K562 (cell line): ENCODE measurements around the gene NUP188. TPM values are rescaled to one million over a fixed set of nuclear protein-coding genes. Genes with fewer than 3 reads are reported as not detected.

Experiments
- ATF6 ChIP-seq: sonication (generic); formaldehyde crosslinking; IDR thresholded peaks from 2 replicates; pipeline ENCODE4 v1.4.0; 2020; ENCODE audit warnings: mild to moderate bottlenecking, missing genetic modification reagents
- CBFA2T3 ChIP-seq: fragments of 450-650 bp; IDR thresholded peaks from 2 replicates; pipeline ENCODE4 v1.6.1; 2017
- CCNT2 ChIP-seq: IDR thresholded peaks from 2 replicates; pipeline ENCODE4 v1.6.1; 2011; ENCODE audit warnings: borderline replicate concordance, low read depth, mild to moderate bottlenecking, moderate library complexity, mixed read lengths, low read length; ENCODE audit not compliant: insufficient read length; ENCODE audit errors: extremely low read depth
- CHCHD3 ChIP-seq: fragments of 250-450 bp; sonication (Bioruptor Pico); IDR thresholded peaks from 2 replicates; pipeline ENCODE4 v2.1.2; 2022; ENCODE audit warnings: mild to moderate bottlenecking
- CHD4 ChIP-seq: fragments of 200-600 bp; sonication (generic); IDR thresholded peaks from 3 replicates; pipeline ENCODE4 v1.6.1; 2012; ENCODE audit warnings: low read depth, mild to moderate bottlenecking, mixed read lengths, low read length, inconsistent platforms; ENCODE audit not compliant: insufficient read depth, insufficient replicate concordance, poor library complexity, severe bottlenecking
- CXXC5 ChIP-seq: fragments of 250-450 bp; sonication (Bioruptor Pico); IDR thresholded peaks from 2 replicates; pipeline ENCODE4 v1.8.0; 2022; ENCODE audit warnings: inconsistent platforms, mild to moderate bottlenecking, moderate library complexity
- EP400 ChIP-seq: fragments of 450-650 bp; IDR thresholded peaks from 2 replicates; pipeline ENCODE4 v1.6.1; 2017; ENCODE audit warnings: antibody characterized with exemption, mild to moderate bottlenecking, moderate library complexity
- MITF ChIP-seq: IDR thresholded peaks from 2 replicates; pipeline ENCODE4 v1.6.1; 2014; ENCODE audit warnings: antibody characterized with exemption
- NR2C1 ChIP-seq, 2 experiments: fragments of 450-650 bp; IDR thresholded peaks; 2 replicates each; pipeline ENCODE4 v1.6.1; 2017; ENCODE audit warnings: mild to moderate bottlenecking in 2 of 2, antibody characterized with exemption in 1 of 2, inconsistent platforms in 1 of 2, missing compliant biosample characterization in 1 of 2, missing genetic modification characterization in 1 of 2
- PHF20 ChIP-seq: fragments of 450-650 bp; IDR thresholded peaks from 2 replicates; pipeline ENCODE4 v1.6.1; 2018; ENCODE audit not compliant: partially characterized antibody
- POLR2H ChIP-seq: IDR thresholded peaks from 2 replicates; pipeline ENCODE4 v1.6.1; 2016; ENCODE audit warnings: missing genetic modification characterization, low read depth, mild to moderate bottlenecking, control low read depth, missing compliant biosample characterization, moderate library complexity
- POU5F1 ChIP-seq: fragments of 150-350 bp; IDR thresholded peaks from 2 replicates; pipeline ENCODE4 v1.6.1; 2014; ENCODE audit warnings: borderline replicate concordance, low read length, low read depth, mild to moderate bottlenecking; ENCODE audit not compliant: partially characterized antibody
- SMARCA4 ChIP-seq: fragments of 450-650 bp; IDR thresholded peaks from 2 replicates; pipeline ENCODE4 v1.6.1; 2016
- SRSF3 ChIP-seq: fragments of 200-400 bp; formaldehyde crosslinking; IDR thresholded peaks from 2 replicates; pipeline ENCODE4 v1.6.1; 2016; ENCODE audit warnings: mild to moderate bottlenecking, low read length, moderate library complexity; ENCODE audit not compliant: insufficient read depth
- polyA plus RNA-seq, 8 experiments: library from polyadenylated mRNA; depleted of rRNA in 4 of 8; stranded (reverse) in 5 of 8; unstranded in 3 of 8; fragments of >200 nt; fragmentation: Nextera tagmentation in 2 of 8; fragmentation: Illumina TruSeq in 1 of 8; extraction: Ambion mirVana in 2 of 8; extraction: Trizol in 1 of 8; gene quantifications; 2 replicates each; pipeline versions ENCODE4 v1.2.1 to v1.2.3, GENCODE V29; 2011 to 2014; ENCODE audit warnings: inconsistent platforms in 1 of 8, missing spikeins in 1 of 8
- total RNA-seq, 7 experiments: library from RNA; depleted of rRNA in 6 of 7; stranded (reverse); fragments of >200 nt in 6 of 7; fragmentation: Illumina TruSeq in 2 of 7; extraction: Trizol in 2 of 7; gene quantifications; 2 replicates each; pipeline versions ENCODE4 v1.2.1 to v1.2.3, GENCODE V29; 2011 to 2021; ENCODE audit warnings: low replicate concordance in 1 of 7
- TF ChIP-seq, protein P1 (sequence below): sonication (generic); formaldehyde crosslinking; IDR thresholded peaks from 2 replicates; pipeline ENCODE4 v1.8.0; 2022; ENCODE audit warnings: mild to moderate bottlenecking, missing genetic modification reagents
- TF ChIP-seq, protein P2 (sequence below): fragments of 250-450 bp; sonication (Bioruptor Pico); IDR thresholded peaks from 2 replicates; pipeline ENCODE4 v1.5.0; 2020; ENCODE audit warnings: mild to moderate bottlenecking, borderline replicate concordance

Gene NUP188
- total and polyA plus RNA-seq, 9 of the 15 experiments (the other 6 are each of a cell fraction or from before 2014, with no cell fraction given), result 11.7 to 135 (median 70.6) TPM

DNA sequence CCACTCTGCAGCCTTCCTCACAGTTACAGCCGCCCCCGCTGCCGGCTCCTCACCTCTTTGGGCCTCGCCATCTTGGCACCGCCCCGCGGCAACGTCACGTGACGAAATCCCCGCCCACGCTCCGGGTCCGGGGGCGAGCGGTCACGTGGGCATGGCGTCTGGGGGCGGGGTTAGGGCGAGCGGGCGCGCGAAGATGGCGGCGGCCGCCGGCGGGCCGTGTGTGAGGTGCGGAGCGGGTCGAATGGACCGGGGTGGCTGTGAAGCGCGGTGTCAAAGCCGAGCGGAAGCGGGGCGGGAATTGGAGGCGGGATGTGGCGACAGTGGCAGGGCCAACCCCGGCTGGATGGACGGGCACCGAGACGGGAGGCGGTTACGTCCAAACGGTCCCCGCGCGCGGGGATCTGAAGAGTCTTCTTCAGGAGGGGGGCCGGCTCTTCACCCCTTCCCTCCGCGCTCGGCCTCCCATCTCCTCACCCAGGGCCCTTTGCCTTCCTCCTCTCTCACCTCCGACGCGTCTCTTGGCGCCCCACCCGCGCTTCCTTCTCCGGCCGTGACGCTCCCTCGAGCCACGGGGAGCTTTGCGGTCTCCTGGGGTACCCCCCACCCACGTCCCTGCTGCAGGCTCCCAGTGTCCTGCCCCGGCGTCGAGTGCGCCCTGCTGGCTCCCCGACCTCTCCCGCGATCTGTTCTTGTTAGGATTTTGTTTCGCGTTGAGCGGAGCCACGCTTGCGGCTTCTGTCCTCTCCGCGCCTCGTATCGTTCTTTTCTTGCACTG is at the start of gene NUP188, which contains the start of gene DOLK (continued):
- TF ChIP-seq EP400 (peak; percentile 81), CXXC5 (CRISPR knock-in tag) (peak; percentile 85), SRSF3 (peak; percentile 39; the same call in 1 of the 2 replicates), ATF6 (peak; percentile 40; the same call in 1 of the 2 replicates), CHCHD3 (CRISPR knock-in tag) (0 out of 2 replicates have a peak, but pooled peaks have one; percentile 55), POU5F1 (no peak), CBFA2T3 (peak; percentile 12; the same call in 1 of the 2 replicates), PHF20 (peak; percentile 87), CCNT2 (peak; percentile 96), CHD4 (no peak), NR2C1 (IDR thresholded peaks at IDR 0.05) (0 out of 2 replicates have a peak, but pooled peaks have one; percentile 25), NR2C1 (tag; IDR thresholded peaks at IDR 0.05) (no peak), MITF (peak; percentile 90), SMARCA4 (0 out of 2 replicates have a peak, but pooled peaks have one; percentile 30), POLR2H (tag) (peak; percentile 84)
- TF ChIP-seq, protein P1, sequence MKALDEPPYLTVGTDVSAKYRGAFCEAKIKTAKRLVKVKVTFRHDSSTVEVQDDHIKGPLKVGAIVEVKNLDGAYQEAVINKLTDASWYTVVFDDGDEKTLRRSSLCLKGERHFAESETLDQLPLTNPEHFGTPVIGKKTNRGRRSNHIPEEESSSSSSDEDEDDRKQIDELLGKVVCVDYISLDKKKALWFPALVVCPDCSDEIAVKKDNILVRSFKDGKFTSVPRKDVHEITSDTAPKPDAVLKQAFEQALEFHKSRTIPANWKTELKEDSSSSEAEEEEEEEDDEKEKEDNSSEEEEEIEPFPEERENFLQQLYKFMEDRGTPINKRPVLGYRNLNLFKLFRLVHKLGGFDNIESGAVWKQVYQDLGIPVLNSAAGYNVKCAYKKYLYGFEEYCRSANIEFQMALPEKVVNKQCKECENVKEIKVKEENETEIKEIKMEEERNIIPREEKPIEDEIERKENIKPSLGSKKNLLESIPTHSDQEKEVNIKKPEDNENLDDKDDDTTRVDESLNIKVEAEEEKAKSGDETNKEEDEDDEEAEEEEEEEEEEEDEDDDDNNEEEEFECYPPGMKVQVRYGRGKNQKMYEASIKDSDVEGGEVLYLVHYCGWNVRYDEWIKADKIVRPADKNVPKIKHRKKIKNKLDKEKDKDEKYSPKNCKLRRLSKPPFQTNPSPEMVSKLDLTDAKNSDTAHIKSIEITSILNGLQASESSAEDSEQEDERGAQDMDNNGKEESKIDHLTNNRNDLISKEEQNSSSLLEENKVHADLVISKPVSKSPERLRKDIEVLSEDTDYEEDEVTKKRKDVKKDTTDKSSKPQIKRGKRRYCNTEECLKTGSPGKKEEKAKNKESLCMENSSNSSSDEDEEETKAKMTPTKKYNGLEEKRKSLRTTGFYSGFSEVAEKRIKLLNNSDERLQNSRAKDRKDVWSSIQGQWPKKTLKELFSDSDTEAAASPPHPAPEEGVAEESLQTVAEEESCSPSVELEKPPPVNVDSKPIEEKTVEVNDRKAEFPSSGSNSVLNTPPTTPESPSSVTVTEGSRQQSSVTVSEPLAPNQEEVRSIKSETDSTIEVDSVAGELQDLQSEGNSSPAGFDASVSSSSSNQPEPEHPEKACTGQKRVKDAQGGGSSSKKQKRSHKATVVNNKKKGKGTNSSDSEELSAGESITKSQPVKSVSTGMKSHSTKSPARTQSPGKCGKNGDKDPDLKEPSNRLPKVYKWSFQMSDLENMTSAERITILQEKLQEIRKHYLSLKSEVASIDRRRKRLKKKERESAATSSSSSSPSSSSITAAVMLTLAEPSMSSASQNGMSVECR (CRISPR knock-in tag), result peak; percentile 68
- TF ChIP-seq, protein P2, sequence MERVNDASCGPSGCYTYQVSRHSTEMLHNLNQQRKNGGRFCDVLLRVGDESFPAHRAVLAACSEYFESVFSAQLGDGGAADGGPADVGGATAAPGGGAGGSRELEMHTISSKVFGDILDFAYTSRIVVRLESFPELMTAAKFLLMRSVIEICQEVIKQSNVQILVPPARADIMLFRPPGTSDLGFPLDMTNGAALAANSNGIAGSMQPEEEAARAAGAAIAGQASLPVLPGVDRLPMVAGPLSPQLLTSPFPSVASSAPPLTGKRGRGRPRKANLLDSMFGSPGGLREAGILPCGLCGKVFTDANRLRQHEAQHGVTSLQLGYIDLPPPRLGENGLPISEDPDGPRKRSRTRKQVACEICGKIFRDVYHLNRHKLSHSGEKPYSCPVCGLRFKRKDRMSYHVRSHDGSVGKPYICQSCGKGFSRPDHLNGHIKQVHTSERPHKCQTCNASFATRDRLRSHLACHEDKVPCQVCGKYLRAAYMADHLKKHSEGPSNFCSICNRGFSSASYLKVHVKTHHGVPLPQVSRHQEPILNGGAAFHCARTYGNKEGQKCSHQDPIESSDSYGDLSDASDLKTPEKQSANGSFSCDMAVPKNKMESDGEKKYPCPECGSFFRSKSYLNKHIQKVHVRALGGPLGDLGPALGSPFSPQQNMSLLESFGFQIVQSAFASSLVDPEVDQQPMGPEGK (CRISPR knock-in tag), result no peak
